Breast epithelium (tissue), 4 donors: ENCODE data around the gene MRPS9. TPM values are rescaled to one million over a fixed set of nuclear protein-coding genes. Genes with fewer than 3 reads are reported as not detected.

Experiments used
- DNase-seq, 2 donors: peaks; one replicate each; pipeline ENCODE4 v3.0.0-alpha.2; 2019; ENCODE audit warnings: low spot score in 2 of 2
- H3K27ac ChIP-seq, 2 donors: fragments of 200-600 bp; sonication (generic) in 1 of 2; one replicate each; pipeline ENCODE4 v1.5.1; 2016 to 2019; ENCODE audit warnings: mild to moderate bottlenecking in 1 of 2
- H3K27me3 ChIP-seq, 2 donors: fragments of 200-600 bp; sonication (generic) in 1 of 2; one replicate each; pipeline versions ENCODE4 v1.5.1 to v1.6.0; 2017 to 2019; ENCODE audit warnings: control low read depth in 1 of 2, mild to moderate bottlenecking in 1 of 2
- H3K36me3 ChIP-seq: fragments of 200-600 bp; one replicate; pipeline ENCODE4 v1.5.1; 2019
- H3K4me1 ChIP-seq, 2 donors: fragments of 200-600 bp; sonication (generic); one replicate each; pipeline ENCODE4 v1.5.1; 2016 to 2019; ENCODE audit warnings: control low read depth in 1 of 2
- H3K4me3 ChIP-seq, 3 donors: fragments of 200-600 bp; sonication (generic); 1 replicate in 2 of 3; 2 replicates in 1 of 3; pipeline ENCODE4 v1.5.1; 2016 to 2019; ENCODE audit warnings: mild to moderate bottlenecking in 3 of 3, moderate library complexity in 2 of 3
- H3K9me3 ChIP-seq, 2 donors: fragments of 200-600 bp; sonication (generic) in 1 of 2; one replicate each; pipeline ENCODE4 v1.5.1; 2016 to 2019; ENCODE audit warnings: control low read depth in 1 of 2
- CTCF ChIP-seq, 3 donors: fragments of 450-650 bp; IDR thresholded peaks; one replicate each; pipeline ENCODE4 v1.5.1; 2016 to 2017; ENCODE audit warnings: antibody characterized with exemption in 3 of 3, mild to moderate bottlenecking in 3 of 3, moderate library complexity in 3 of 3
- POLR2A ChIP-seq: fragments of 450-650 bp; IDR thresholded peaks from one replicate; pipeline ENCODE4 v1.6.1; 2016; ENCODE audit warnings: antibody characterized with exemption, mild to moderate bottlenecking, moderate library complexity
- POLR2AphosphoS5 ChIP-seq, 3 donors: sonication (generic); formaldehyde crosslinking; IDR thresholded peaks; one replicate each; pipeline ENCODE4 v1.6.1; 2017; ENCODE audit warnings: antibody characterized with exemption in 3 of 3
- intact Hi-C: fragments of 100-400 bp; cut with DNase I; formaldehyde crosslinking; loops from one replicate; pipeline ENCODE4 v1.15.1; 2023; ENCODE audit warnings: low total_unique reads
- total RNA-seq, 3 donors: library from RNA; depleted of rRNA; stranded (reverse); fragments of >200 nt; gene quantifications; one replicate each; pipeline ENCODE4 v1.1.0, GENCODE V29; 2016

MRPS9 gene
- total RNA-seq, 3 donors from 2014 or later: 14.1 to 26.3 (median 18.0) TPM

- H3K9me3 ChIP-seq: no peaks in the 10 kb centered on the region
- no peaks in the 10 kb centered on the region for H3K4me1 ChIP-seq
- intact Hi-C loops: no loop called here
- no peak overlapping the region for H3K27ac ChIP-seq
- peaks cover 0 to 5% of the 10 kb centered on the region in 2 donors for H3K27me3 ChIP-seq
- H3K4me3 ChIP-seq: no peak overlapping the region
- no peak for DNase-seq
- no peak for TF ChIP-seq POLR2A
- no peak for TF ChIP-seq POLR2AphosphoS5 (IDR thresholded peaks at IDR 0.05)
- H3K36me3 ChIP-seq: no peaks in the 10 kb centered on the region
Observed at GRCh38 chr2:105141099-105141614, 103.3 kb downstream of the MRPS9 start.

- intact Hi-C loops: no loop called here
- H3K27me3 ChIP-seq: peaks cover 0 to 10% of the 10 kb centered on the region in 2 donors
- no peak for TF ChIP-seq POLR2A
- no peak for TF ChIP-seq POLR2AphosphoS5 (IDR thresholded peaks at IDR 0.05)
- no peaks in the 10 kb centered on the region for H3K4me1 ChIP-seq
- H3K36me3 ChIP-seq: no peaks in the 10 kb centered on the region
- no peaks in the 10 kb centered on the region for H3K9me3 ChIP-seq
- no peak overlapping the region for H3K4me3 ChIP-seq
- H3K27ac ChIP-seq: peak overlapping the region in 1 of 2 donors; percentile 12
- no peak for DNase-seq
Observed at GRCh38 chr2:105142239-105142638, 104.4 kb downstream of the MRPS9 start.

- Histone ChIP-seq H3K36me3 (no peaks in the 10 kb centered on the region), H3K27me3 (peaks cover 0 to 19% of the 10 kb centered on the region in 2 donors), H3K27ac (no peak overlapping the region), H3K4me1 (no peaks in the 10 kb centered on the region), H3K9me3 (no peaks in the 10 kb centered on the region), H3K4me3 (peak overlapping the region in 2 of 3 donors; percentile 54 to 77)
- TF ChIP-seq POLR2A (no peak), CTCF (IDR thresholded peaks at IDR 0.05) (no peak)
- intact Hi-C loops: no loop called here
- no peak for DNase-seq
Observed at GRCh38 chr2:105143094-105143466, 105.2 kb downstream of the MRPS9 start.

- peaks cover 0 to 20% of the 10 kb centered on the region in 2 donors for H3K27me3 ChIP-seq
- intact Hi-C loops: no loop called here
- TF ChIP-seq CTCF (IDR thresholded peaks at IDR 0.05): no peak
- TF ChIP-seq POLR2AphosphoS5 (IDR thresholded peaks at IDR 0.05): no peak
- TF ChIP-seq POLR2A: no peak
Observed at GRCh38 chr2:105143467-105144151, 105.7 kb downstream of the MRPS9 start.

GRCh38 chr2:105144152-105144940 is 106.5 kb downstream of the MRPS9 start:
- Histone ChIP-seq H3K27ac (peak overlapping the region in 1 of 2 donors; percentile 35), H3K4me1 (no peaks in the 10 kb centered on the region), H3K27me3 (peaks cover 0 to 20% of the 10 kb centered on the region in 2 donors), H3K4me3 (peak overlapping the region; percentile 29 to 77 (median 54)), H3K36me3 (no peaks in the 10 kb centered on the region), H3K9me3 (no peaks in the 10 kb centered on the region)
- TF ChIP-seq POLR2A (no peak), CTCF (IDR thresholded peaks at IDR 0.05) (no peak), POLR2AphosphoS5 (IDR thresholded peaks at IDR 0.05) (no peak)
- no peak for DNase-seq
- intact Hi-C loops: no loop called here

More at GRCh38 chr2:105143467-105144151, 105.7 kb downstream of the MRPS9 start:
- peak in 1 of 2 donors; percentile 82 for DNase-seq
- Histone ChIP-seq H3K4me1 (no peaks in the 10 kb centered on the region), H3K9me3 (no peaks in the 10 kb centered on the region), H3K36me3 (no peaks in the 10 kb centered on the region), H3K4me3 (peak overlapping the region; percentile 29 to 77 (median 54)), H3K27ac (peak overlapping the region in 1 of 2 donors; percentile 35)

- H3K9me3 ChIP-seq: no peaks in the 10 kb centered on the region
- no peak for DNase-seq
- no peak overlapping the region for H3K27ac ChIP-seq
- H3K27me3 ChIP-seq: peaks cover 0 to 20% of the 10 kb centered on the region in 2 donors
- TF ChIP-seq POLR2AphosphoS5 (IDR thresholded peaks at IDR 0.05) (no peak), POLR2A (no peak), CTCF (IDR thresholded peaks at IDR 0.05) (no peak)
- intact Hi-C loops: no loop called here
- no peak overlapping the region for H3K4me3 ChIP-seq
- no peaks in the 10 kb centered on the region for H3K36me3 ChIP-seq
- no peaks in the 10 kb centered on the region for H3K4me1 ChIP-seq
Observed at GRCh38 chr2:105144941-105145300, 107.1 kb downstream of the MRPS9 start.
